Fibroblast of skin of right biceps (primary cell): ENCODE results near the gene TSEN2.

Source experiments
- DNase-seq: peaks from one replicate; pipeline ENCODE4 v3.0.0-alpha.2; 2013

Gene TSEN2

DNA sequence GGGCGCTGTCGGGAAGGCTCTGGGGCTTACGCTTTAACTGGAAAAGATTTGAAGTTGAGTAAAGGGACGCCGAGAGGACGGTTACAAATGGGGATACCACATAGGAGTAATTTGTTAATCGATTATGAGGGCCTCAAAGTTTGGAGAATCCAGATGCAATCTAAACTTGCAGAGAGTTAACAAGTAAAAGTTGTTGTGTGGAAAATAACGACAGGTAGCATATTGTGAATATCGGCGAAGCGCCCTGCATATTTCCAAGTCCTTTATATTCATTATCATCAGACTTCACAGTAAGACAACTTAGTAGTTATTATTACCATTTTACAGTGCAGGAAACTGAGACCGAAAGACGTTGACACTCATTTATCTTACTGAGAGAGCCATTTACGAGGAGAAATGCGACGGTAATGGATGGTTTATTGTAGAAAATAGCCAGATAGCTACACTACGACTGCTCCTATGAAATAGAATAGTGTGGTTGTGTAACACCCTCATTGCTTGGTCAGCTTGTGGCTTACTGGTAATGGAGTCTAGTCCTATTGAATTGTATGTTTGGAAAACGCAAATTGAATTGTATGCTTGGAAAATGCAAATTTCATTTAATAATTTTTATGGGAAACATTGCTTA, 73.3 kb downstream of the TSEN2 start:
- peak; percentile 30 for DNase-seq

DNA sequence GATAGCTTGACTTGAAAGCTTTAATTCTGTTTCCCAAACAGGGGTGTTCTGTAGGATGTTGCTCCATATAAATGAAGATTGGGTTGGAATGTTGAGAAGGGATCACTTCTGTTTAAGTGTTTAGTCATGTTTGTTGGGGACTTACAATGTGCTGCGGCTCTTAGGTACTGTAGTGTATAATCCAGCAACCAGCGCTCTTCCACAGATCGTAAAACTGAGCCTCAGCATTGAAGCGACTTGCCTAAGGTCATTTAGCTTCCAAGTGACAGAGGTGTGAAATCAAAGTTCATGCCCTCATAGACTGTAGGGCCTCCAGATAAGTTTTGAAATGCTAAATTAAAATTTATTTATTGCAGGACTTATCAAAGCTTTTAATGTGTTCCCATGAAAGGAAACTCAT, 74.4 kb downstream of the TSEN2 start:
- DNase-seq: no peak

DNA sequence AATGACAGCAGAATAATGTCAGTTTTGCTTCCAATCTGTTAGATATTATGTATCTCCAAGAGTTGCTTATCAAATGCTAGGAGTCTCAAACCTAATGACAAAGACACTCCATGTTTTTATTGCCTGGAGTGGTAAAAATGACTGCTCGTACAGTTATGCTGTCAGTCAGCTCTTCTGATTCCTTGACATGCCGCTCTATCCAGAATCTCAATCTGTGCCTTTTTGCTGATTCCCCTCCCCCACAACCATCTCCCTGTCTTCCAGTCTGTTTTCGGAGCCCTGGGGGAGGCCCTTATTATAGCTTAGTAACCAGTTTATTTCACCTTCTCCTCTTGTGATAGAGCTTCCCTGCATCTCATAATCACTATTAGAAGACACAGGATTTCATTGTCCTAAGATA, 75.2 kb downstream of the TSEN2 start:
- DNase-seq: no peak

DNA sequence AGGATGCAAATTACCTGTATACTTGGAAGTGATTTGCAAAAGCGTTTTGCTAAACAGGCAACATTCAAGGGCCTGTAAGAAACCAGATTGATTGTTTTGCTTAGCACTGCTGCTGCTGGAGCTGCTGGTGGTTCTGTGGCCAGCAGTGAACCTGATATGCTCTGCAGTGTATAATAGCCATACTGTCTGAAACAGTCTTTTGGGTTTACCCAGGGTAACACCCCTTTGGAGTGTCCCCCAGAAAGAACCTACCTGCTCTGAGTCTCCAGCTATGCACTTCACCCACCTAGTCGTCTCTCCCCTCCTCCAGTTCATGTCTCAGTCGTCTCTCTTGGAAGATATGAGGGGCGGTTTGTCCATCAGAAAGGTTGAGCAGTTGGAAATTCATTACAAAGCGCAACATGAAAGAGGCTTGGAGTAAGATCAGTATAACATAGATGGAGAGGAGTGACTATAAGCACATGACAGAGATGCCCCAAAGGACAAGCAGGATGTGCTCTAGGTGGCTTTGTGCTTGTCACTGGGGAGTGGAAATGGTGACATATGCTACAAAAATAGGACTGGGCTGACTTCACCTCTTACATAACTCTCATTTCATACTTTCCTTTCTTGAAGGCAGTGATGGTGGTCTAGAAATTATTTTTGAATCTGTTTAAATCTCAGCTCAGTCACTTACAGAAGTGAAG, 76.4 kb downstream of the TSEN2 start:
- DNase-seq: no peak

DNA sequence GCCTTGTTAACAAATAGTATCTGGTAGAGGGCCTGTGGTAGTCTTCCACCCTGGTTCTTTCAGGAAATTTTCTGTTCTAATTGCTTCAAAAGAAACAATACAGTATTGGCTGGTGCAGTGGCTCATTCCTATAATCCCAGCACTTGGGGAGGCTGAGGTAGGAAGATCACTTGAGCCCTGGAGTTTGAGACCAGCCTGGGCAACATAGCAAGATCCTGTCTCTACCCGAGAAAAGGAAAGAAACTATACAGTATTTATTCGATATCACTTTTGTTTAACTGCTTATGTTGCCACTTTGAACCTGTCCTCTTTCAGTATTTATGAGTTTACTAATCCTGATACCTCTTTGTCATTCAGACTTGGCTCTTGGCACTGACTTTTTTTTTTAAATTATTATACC, 77.1 kb downstream of the TSEN2 start:
- DNase-seq: no peak

DNA sequence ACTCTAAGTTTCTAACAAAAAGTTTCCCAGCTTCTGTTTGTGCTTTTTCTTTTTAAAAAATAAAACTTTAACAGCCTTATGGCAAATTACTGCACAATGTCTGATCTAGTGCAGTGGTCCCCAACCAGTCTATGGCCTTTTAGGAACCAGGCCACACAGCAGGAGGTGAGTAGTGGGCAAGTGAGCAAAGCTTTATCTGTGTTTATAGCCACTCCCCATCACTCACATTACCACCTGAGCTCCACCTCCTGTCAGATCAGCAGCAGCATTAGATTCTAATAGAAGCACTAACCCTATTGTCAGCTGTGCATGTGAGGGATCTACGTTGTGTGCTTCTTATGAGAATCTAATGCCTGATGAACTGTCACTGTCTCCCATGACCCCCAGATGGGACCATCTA, 78.2 kb downstream of the TSEN2 start:
- DNase-seq: no peak

DNA sequence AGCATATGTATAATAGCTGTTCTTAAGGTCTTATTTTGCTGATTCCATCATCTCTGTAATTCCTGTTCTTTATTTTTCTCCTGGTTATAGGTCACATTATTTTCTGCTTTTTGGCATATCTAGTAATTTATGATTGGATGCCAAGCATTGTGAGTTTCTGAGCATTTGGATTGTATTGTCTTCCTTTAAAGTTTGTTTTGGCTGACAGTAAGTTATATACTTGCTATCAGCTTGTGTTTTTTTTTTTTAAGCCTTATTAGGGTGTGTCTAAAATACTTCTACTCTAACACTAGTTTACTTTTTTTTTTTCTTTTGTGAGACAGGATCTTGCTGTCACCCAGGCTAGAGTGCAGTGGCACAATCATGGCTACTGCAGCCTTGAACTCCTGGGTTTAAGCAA, 82.7 kb downstream of the TSEN2 start:
- DNase-seq: no peak

DNA sequence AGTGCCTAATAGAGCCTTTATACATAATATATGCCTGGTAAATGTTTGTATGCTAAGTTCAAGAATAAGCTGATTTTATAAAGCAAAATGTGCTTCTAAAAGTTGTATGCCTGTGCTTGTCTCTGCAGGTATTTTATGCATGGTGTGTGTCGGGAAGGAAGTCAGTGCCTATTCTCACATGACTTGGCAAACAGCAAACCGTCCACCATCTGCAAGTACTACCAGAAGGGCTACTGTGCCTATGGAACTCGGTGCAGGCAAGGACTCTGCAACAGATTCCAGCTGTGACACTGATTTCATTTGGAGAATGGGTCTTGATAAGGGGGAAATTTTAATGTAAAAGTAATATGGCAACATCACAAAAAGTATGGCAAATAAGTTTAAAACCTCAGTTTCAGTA, 84.5 kb downstream of the TSEN2 start:
- no peak for DNase-seq

DNA sequence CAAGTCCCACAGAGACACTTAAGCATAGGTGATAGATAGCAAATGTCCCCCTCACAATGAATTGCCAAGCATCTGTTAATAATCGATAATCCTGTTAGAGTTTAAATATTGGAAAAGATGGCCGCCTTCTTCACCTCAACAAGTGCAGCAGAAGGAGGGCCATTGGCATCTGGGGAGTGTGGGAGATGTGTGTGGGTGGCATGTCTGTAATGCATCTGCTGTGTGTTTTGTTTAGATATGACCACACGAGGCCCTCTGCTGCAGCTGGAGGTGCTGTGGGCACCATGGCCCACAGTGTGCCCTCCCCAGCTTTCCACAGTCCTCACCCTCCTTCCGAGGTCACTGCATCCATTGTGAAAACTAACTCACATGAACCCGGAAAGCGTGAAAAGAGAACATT, 85.6 kb downstream of the TSEN2 start:
- DNase-seq: no peak

DNA sequence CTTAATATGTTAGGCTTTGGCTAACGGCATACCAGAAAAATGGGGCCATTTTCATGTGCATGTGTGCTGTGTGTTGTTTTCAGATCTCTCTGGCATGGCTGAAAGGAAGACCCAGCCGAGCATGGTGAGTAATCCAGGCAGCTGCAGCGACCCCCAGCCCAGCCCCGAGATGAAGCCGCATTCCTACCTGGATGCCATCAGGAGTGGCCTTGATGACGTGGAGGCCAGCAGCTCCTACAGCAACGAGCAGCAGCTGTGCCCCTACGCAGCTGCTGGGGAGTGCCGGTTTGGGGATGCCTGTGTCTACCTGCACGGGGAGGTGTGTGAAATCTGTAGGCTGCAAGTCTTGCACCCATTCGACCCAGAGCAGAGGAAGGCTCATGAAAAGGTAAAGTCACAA, 87.7 kb downstream of the TSEN2 start:
- no peak for DNase-seq

DNA sequence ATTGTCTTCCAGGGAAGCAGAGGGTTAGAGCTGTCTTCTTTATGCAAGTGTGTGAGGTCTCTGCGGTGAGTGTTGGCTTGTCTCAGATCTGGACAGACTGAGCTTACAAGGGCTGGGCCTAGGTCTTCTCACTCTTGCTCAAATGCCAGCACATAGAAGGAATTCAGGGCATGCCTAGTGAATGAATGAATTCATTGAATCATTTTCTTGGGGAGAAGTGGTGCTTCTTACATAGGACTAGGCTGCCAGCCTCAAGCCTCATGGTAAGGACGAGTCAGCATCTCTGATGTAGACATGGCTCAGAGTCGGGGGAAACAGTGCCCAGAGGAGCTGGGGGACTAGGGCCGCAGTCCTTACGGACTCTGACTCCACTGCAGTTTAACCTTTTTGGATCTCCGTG, 89.9 kb downstream of the TSEN2 start:
- no peak for DNase-seq

DNA sequence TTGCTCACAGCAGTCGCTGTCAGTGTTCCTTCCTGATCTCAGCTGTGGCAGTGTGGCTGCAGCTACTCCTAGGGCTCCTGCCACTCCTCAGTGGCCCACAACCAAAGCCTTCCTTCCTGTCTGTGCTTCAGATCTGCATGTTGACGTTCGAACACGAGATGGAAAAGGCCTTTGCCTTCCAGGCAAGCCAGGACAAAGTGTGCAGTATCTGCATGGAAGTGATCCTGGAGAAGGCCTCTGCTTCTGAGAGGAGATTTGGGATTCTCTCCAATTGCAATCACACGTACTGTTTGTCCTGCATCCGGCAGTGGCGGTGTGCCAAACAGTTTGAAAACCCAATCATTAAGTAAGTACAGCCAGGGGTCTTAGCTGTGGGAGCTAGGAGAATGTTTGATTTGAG, 90.4 kb downstream of the TSEN2 start:
- no peak for DNase-seq

DNA sequence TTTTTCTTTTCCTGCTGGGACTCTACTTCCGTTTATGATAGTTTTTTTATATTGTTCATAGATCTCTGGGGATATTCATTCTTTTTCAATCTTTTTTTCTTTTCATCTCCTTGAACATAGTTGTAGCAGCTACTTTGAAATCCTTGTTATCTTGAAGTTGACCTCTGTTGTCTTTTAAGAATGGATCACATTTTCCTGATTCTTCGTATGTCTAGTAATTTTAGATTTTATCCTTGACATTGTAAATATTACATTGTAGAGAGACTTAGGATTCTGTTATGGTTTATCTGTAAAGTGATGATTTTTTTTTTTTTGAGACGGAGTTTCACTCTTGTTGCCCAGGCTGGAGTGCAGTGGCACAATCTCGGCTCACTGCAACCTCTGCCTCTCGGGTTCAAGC, 93.1 kb downstream of the TSEN2 start:
- DNase-seq: no peak

DNA sequence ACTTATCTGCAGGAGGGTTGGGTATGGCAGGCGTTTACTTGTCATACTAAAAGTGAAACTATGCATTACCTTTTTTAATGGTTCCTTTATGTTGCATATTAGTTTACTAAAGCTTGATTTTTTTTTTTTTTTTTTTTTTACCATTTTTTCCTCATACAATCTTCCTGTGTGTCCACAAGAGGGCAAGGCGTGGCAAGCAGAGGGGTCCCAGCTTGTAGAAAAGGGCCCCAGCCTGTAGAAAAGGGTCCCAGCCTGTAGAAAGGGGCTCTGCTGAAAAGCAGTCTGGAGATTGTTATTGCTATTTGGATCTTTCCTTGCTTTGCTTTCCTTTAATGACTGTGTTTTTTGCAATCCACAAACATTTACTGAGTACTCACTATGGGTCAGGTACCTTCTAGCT, 94.5 kb downstream of the TSEN2 start:
- DNase-seq: no peak

DNA sequence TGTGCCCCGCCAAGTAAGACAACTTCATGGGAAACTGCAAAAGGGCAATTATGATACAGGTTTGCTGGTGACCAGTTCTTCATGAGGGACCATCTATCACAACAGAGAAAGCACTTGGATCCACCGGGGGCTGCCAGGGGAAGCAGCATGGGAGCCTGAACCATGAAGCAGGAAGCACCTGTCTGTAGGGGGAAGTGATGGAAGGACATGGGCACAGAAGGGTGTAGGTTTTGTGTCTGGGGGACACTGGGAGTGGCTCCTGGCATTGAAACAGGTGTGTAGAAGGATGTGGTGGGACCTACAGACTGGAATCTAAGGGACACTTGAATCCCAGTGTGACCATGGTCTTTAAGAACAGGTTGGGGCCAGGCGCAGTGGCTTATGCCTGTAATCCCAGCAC, 95.2 kb downstream of the TSEN2 start:
- no peak for DNase-seq

DNA sequence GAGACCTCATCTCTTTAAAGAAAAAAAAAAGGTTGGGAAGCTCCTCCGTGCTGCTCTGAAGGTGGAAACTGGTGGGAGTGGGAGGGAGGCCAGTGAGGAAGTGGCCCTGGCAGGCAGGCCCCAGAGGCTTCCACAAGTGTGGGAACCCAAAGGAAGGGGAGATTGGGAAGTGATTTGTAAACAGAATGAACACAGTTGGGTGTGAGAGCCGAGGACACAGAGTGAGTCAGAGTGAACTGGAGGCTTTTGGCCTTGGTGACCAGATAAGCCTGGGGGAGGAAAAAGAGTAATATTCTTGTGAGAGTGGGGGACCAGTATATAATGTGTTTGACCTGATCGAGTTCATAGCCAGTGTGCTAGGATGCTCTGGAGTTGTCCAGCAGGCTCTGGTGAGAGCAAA, 95.6 kb downstream of the TSEN2 start:
- DNase-seq: no peak

DNA sequence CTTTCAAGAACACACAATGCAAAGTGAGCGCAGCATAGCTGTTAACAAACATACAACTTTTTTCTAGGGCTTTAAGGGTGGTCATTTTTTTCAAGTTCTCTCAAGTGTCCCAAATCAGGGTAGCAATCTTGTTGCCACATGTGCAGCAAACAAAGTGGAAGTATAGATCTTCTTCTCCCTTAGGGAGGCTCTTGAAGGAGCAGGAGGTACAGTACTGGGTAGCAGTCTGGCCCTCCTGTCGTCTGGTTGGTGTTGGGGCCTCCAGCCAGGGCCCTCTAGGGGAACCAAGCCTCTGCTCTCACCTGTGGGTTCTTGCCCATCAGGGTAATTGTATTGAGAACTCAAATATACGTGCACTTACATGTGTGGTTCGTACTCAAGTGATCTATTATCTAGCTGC, 98.5 kb downstream of the TSEN2 start:
- no peak for DNase-seq
